Ovary (tissue), 9 donors: ENCODE data around the gene PMPCA. TPM values are rescaled to one million over a fixed set of nuclear protein-coding genes. Genes with fewer than 3 reads are reported as not detected.

ENCODE experiments used
- DNase-seq, 5 donors: peaks; one replicate each; pipeline ENCODE4 v3.0.0-alpha.2; 2019 to 2020
- H3K27ac ChIP-seq, 2 donors: fragments of 200-600 bp; one replicate each; pipeline versions ENCODE4 v1.5.1 to v1.8.0; 2019 to 2022
- H3K27me3 ChIP-seq: fragments of 200-600 bp; one replicate; pipeline ENCODE4 v1.8.0; 2022
- H3K36me3 ChIP-seq: fragments of 200-600 bp; sonication (generic); one replicate; pipeline ENCODE4 v1.5.1; 2019
- H3K4me1 ChIP-seq: one replicate; pipeline ENCODE4 v1.8.1; 2013; ENCODE audit warnings: mild to moderate bottlenecking, moderate library complexity; ENCODE audit not compliant: insufficient read depth
- H3K4me3 ChIP-seq: fragments of 200-600 bp; sonication (generic); one replicate; pipeline ENCODE4 v1.5.1; 2017
- H3K9me3 ChIP-seq, 2 donors: fragments of 200-600 bp in 1 of 2; sonication (generic) in 1 of 2; one replicate each; pipeline versions ENCODE4 v1.5.1 to v1.8.1; 2013 to 2019; ENCODE audit warnings: mild to moderate bottlenecking in 1 of 2, moderate library complexity in 1 of 2
- EP300 ChIP-seq: sonication (generic); formaldehyde crosslinking; IDR thresholded peaks from one replicate; pipeline ENCODE4 v1.6.1; 2017; ENCODE audit warnings: antibody characterized with exemption
- POLR2A ChIP-seq: fragments of 450-650 bp; IDR thresholded peaks from one replicate; pipeline ENCODE4 v1.6.1; 2017; ENCODE audit warnings: antibody characterized with exemption, mild to moderate bottlenecking, moderate library complexity
- WGBS, 3 donors: extraction: QIAGEN DNeasy Blood & Tissue Kit in 1 of 3; methylation state at CpG; one replicate each; pipeline versions ENCODE4 v1.1.5 to v1.1.7; 2013 to 2017; 5-methylcytosine and 5-hydroxymethylcytosine counted together
- intact Hi-C, 4 donors: fragments of 100-400 bp; cut with DNase I; formaldehyde crosslinking; loops; one replicate each; pipeline versions ENCODE4 v1.11.0 to v1.15.1; 2022 to 2023
- polyA plus RNA-seq, 2 donors: library from polyadenylated mRNA; stranded (reverse); fragments of 200-250 nt in 1 of 2; fragments of 350-450 nt in 1 of 2; fragmentation: Illumina TruSeq in 1 of 2; extraction: RNeasy Lipid Tissue Mini Kit (QIAGEN cat#74804) in 1 of 2; gene quantifications; one replicate each; pipeline ENCODE4 v1.2.3, GENCODE V29; 2013 to 2014
- total RNA-seq, 7 donors: library from RNA; depleted of rRNA in 2 of 7; stranded (reverse); fragments of >200 nt in 2 of 7; fragmentation: NEBNext Ultra II Directional in 3 of 7; extraction: Animal tissue kit (Norgen Biotek cat#: 25700) in 3 of 7; gene quantifications; one replicate each; pipeline versions ENCODE4 v1.1.0 to v1.2.4, GENCODE V29; 2016 to 2023
- TF ChIP-seq, protein P1 (sequence below), 3 donors: fragments of 450-650 bp in 2 of 3; fragments of 200-600 bp in 1 of 3; IDR thresholded peaks; one replicate each; pipeline versions ENCODE4 v1.5.1 to v1.8.0; 2016 to 2022; ENCODE audit warnings: antibody characterized with exemption in 3 of 3, mild to moderate bottlenecking in 1 of 3
- donor health status: DM: no; HTN: no; CAD: no; lungs with moderate emphysema.
- donor health status: DM: no; HTN: no; CAD: no.
- donor health status: Bipolar disorder and iron deficiency.
- donor health status: DM: yes; HTN: yes; CAD: no.
- donor health status: DM: no; HTN: no; CAD: no.
- donor health status: DM: yes; HTN: yes; CAD: no.

Gene PMPCA
- total and polyA plus RNA-seq, 9 donors, result 18.7 to 82.4 (median 40.1) TPM

DNA sequence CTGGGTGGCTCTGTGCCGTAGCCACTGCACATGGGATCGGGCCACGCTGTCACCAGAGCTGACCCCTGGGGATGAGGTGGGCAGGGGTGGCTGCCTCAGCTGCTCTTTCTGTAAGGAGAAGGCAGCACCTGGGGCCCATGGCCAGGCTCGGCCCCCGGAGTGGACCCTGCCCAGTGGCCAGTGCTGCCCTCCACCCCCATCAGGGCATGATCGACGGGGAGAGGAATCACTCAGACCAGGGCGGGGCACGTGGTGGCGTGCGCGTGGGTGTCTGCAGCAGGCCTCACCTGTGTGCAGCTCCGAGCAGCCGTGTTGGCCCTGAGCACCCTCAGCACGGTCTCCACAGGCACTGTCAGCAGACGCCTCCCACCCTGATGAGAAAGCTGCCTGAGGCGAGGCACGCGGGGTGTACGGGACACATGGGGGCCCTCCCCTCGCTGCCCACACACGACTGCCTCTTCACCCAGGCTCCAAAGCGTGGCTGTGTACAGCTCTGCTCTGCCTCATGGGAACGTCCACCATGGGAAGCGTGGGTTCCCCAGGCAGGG lies 28.4 kb upstream of the PMPCA start:
- 84 to 90% (median 88%) methylated on average over 21 to 25 of the region's 25 CpGs for WGBS, 3 donors
- Histone ChIP-seq H3K27ac (no peak overlapping the region), H3K4me1 (no peaks in the 10 kb centered on the region), H3K27me3 (no peaks in the 10 kb centered on the region), H3K9me3 (no peaks in the 10 kb centered on the region), H3K4me3 (no peak overlapping the region), H3K36me3 (no peaks in the 10 kb centered on the region)
- TF ChIP-seq, protein P1, sequence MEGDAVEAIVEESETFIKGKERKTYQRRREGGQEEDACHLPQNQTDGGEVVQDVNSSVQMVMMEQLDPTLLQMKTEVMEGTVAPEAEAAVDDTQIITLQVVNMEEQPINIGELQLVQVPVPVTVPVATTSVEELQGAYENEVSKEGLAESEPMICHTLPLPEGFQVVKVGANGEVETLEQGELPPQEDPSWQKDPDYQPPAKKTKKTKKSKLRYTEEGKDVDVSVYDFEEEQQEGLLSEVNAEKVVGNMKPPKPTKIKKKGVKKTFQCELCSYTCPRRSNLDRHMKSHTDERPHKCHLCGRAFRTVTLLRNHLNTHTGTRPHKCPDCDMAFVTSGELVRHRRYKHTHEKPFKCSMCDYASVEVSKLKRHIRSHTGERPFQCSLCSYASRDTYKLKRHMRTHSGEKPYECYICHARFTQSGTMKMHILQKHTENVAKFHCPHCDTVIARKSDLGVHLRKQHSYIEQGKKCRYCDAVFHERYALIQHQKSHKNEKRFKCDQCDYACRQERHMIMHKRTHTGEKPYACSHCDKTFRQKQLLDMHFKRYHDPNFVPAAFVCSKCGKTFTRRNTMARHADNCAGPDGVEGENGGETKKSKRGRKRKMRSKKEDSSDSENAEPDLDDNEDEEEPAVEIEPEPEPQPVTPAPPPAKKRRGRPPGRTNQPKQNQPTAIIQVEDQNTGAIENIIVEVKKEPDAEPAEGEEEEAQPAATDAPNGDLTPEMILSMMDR (IDR thresholded peaks at IDR 0.05), result no peak
- TF ChIP-seq POLR2A (no peak), EP300 (no peak)
- no peak for DNase-seq
- intact Hi-C loops, result loop anchor here in 1 of 4 donors (10.0 kb wide), 1 partner anchor 237 kb away; no protein-coding TSS in a partner anchor

DNA sequence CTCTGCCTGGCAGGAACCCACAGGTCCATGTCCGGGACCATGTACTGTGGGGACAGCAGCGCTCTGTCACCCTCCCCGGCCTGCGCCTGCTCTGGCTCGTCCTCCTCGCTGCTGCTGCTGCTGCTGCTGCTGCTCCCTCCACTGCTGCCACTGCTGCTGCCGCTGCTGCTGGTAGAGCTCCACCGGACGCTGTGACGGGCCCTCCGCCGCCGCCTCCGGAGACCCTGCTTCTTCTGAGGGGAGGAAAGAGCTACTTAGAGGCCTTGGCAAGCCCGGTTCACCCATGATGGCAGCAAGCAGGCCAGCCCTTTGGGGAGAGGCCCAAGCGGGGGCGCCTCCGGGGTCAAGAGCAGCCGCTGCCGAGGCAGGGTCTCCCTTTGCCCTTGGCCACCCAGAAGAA lies 27.0 kb upstream of the PMPCA start:
- Histone ChIP-seq H3K4me3 (no peak overlapping the region), H3K9me3 (no peaks in the 10 kb centered on the region), H3K4me1 (no peaks in the 10 kb centered on the region), H3K27ac (no peak overlapping the region), H3K36me3 (no peaks in the 10 kb centered on the region), H3K27me3 (no peaks in the 10 kb centered on the region)
- WGBS, 3 donors, result 91 to 94% (median 92%) methylated on average over 20 of the region's 20 CpGs
- DNase-seq, result no peak
- intact Hi-C loops, result loop anchor here in 1 of 4 donors (10.0 kb wide), 1 partner anchor 239 kb away; no protein-coding TSS in a partner anchor
- TF ChIP-seq POLR2A (no peak), EP300 (no peak)
- TF ChIP-seq, protein P1 (IDR thresholded peaks at IDR 0.05), result no peak

DNA sequence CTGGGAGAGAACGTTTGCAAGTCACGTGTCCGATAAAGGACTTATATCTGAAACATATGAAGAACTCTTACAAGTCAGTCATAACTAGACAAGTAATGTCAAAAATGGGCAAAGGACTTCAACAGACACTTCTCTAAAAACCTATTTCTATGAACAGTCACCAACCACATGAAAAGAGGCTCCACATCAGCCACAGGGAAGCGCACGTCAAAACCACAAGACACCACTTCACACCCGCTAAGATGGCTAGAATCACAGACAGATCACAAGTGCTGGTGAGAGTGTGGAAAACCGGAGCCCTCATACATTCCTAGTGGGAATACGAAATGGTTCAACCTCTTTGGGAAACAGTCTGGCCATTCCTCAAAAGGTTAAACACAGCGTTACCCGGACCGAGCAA lies 25.4 kb upstream of the PMPCA start:
- no peaks in the 10 kb centered on the region for H3K36me3 ChIP-seq

DNA sequence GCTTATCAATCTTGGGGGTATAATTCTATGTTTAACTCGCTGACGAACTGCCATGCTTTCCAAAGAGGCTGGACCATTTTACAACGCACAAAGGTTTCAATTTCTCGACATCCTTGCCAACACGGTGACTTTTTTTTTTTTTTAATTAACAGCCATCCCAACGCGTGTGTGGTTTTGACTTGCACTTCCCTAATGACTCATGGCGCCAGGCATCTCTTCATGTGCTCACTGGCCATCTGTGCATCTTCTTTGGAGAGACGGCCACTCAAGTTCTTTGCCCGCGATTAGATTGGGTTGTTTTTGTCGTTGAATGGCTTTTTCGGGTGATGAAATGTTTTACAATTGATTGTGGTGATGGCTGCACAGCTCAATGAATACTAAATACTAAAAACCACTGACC lies 24.4 kb upstream of the PMPCA start:
- H3K4me3 ChIP-seq, result no peak overlapping the region
- H3K27ac ChIP-seq, result no peak overlapping the region
- intact Hi-C loops, result loop anchor here in 1 of 4 donors (10.0 kb wide), 1 partner anchor 241 kb away; no protein-coding TSS in a partner anchor
- 90 to 95% (median 91%) methylated on average over 13 of the region's 13 CpGs for WGBS, 3 donors
- no peak for DNase-seq
- TF ChIP-seq, protein P1 (IDR thresholded peaks at IDR 0.05), result no peak
- TF ChIP-seq EP300 (no peak), POLR2A (no peak)
- no peaks in the 10 kb centered on the region for H3K27me3 ChIP-seq
- H3K9me3 ChIP-seq, result no peaks in the 10 kb centered on the region
- H3K4me1 ChIP-seq, result no peaks in the 10 kb centered on the region
- H3K36me3 ChIP-seq, result no peaks in the 10 kb centered on the region

More for the DNA sequence above, 25.4 kb upstream of the PMPCA start:
- no peak for DNase-seq
- TF ChIP-seq EP300 (no peak), POLR2A (no peak)
- TF ChIP-seq, protein P1 (IDR thresholded peaks at IDR 0.05), result no peak
- H3K9me3 ChIP-seq, result no peaks in the 10 kb centered on the region
- H3K4me1 ChIP-seq, result no peaks in the 10 kb centered on the region
- H3K27me3 ChIP-seq, result no peaks in the 10 kb centered on the region
- WGBS, 3 donors, result 90 to 92% (median 92%) methylated on average over 11 of the region's 11 CpGs
- H3K4me3 ChIP-seq, result no peak overlapping the region
- intact Hi-C loops, result loop anchor here in 1 of 4 donors (10.0 kb wide), 1 partner anchor 240 kb away; no protein-coding TSS in a partner anchor
- H3K27ac ChIP-seq, result no peak overlapping the region
